Measurements from ENCODE around the gene SLAMF9. TPM values are rescaled to one million over a fixed set of nuclear protein-coding genes. Genes with fewer than 3 reads are reported as not detected.

SLAMF9 gene
- total RNA-seq, 6 experiments from 2014 or later, result 0.68 to 2.2 (median 1.6) TPM; not detected in 2

GRCh38 chr1:159961636-159962035 lies 7.6 kb upstream of the SLAMF9 start:
- Histone ChIP-seq H3K36me3 (no peaks in the 10 kb centered on the region), H3K27me3 (no peaks in the 10 kb centered on the region), H3K9me3 (no peaks in the 10 kb centered on the region), H3K4me1 (no peaks in the 10 kb centered on the region), H3K4me3 (no peak overlapping the region), H3K27ac (no peak overlapping the region)
- intact Hi-C loops (cut with DNase I), result no loop called here
- DNase-seq, result no peak
- TF ChIP-seq CTCF (IDR thresholded peaks at IDR 0.05), result no peak
- TF ChIP-seq POLR2A (IDR thresholded peaks at IDR 0.05), result no peak
- ATAC-seq, result no peak
- WGBS (ENCODE audit: insufficient coverage, low coverage, low lambda C conversion rate, missing lambda C conversion rate), result 95% methylated on average over 10 of the region's 15 CpGs

- Histone ChIP-seq H3K27ac (no peak overlapping the region), H3K4me1 (no peaks in the 10 kb centered on the region), H3K4me3 (no peak overlapping the region), H3K27me3 (no peaks in the 10 kb centered on the region), H3K9me3 (no peaks in the 10 kb centered on the region), H3K36me3 (no peaks in the 10 kb centered on the region)
- 45% methylated on average over 4 of the region's 5 CpGs for WGBS (ENCODE audit: insufficient coverage, low coverage, low lambda C conversion rate, missing lambda C conversion rate)
- no peak for DNase-seq
- TF ChIP-seq CTCF (IDR thresholded peaks at IDR 0.05) (no peak), POLR2A (IDR thresholded peaks at IDR 0.05) (no peak)
- intact Hi-C loops (cut with DNase I), result no loop called here
- no peak for ATAC-seq
Observed at GRCh38 chr1:159960721-159961381, 6.8 kb upstream of the SLAMF9 start.

GRCh38 chr1:159959451-159959850 lies 5.4 kb upstream of the SLAMF9 start:
- TF ChIP-seq POLR2A (IDR thresholded peaks at IDR 0.05) (no peak), CTCF (IDR thresholded peaks at IDR 0.05) (no peak)
- no peak for ATAC-seq
- Histone ChIP-seq H3K36me3 (no peaks in the 10 kb centered on the region), H3K4me1 (no peaks in the 10 kb centered on the region), H3K27me3 (no peaks in the 10 kb centered on the region), H3K4me3 (no peak overlapping the region), H3K9me3 (no peaks in the 10 kb centered on the region), H3K27ac (no peak overlapping the region)
- WGBS (ENCODE audit: insufficient coverage, low coverage, low lambda C conversion rate, missing lambda C conversion rate), result 86% methylated on average over 4 of the region's 4 CpGs
- intact Hi-C loops (cut with DNase I), result no loop called here
- no peak for DNase-seq

- intact Hi-C loops (cut with DNase I), result no loop called here
- WGBS (ENCODE audit: insufficient coverage, low coverage, low lambda C conversion rate, missing lambda C conversion rate), result 48% methylated on average over 3 of the region's 3 CpGs
- DNase-seq (no peak), ATAC-seq (no peak)
- Histone ChIP-seq H3K9me3 (no peaks in the 10 kb centered on the region), H3K27ac (no peak overlapping the region), H3K27me3 (no peaks in the 10 kb centered on the region), H3K36me3 (no peaks in the 10 kb centered on the region), H3K4me1 (no peaks in the 10 kb centered on the region), H3K4me3 (no peak overlapping the region)
- no peak for TF ChIP-seq POLR2A (IDR thresholded peaks at IDR 0.05)
- no peak for TF ChIP-seq CTCF (IDR thresholded peaks at IDR 0.05)
Observed at GRCh38 chr1:159958719-159959380, 4.8 kb upstream of the SLAMF9 start.

Data from right lobe of liver (tissue), 6 donors.